Stimulated activated CD4-positive, alpha-beta T cell treated with anti-CD3 and anti-CD28 coated beads, Interleukin-15, amount 100 ng/mL, for 48 hours (primary cell): Measurements from ENCODE around the gene ERVV-1.
A peak's percentile ranks its signal among the peaks of the same experiment; 100 is the strongest.
"Not testable (repeated sequence)": the region's sequence is repeated elsewhere in the genome, so short reads cannot be mapped to it uniquely, and the experiment has no call there.

ENCODE experiments used
- DNase-seq, 2 donors: peaks; one replicate each; pipeline ENCODE4 v3.0.0-alpha.2; 2020; ENCODE audit warnings: low read depth in 2 of 2

The ERVV-1 gene, protein sequence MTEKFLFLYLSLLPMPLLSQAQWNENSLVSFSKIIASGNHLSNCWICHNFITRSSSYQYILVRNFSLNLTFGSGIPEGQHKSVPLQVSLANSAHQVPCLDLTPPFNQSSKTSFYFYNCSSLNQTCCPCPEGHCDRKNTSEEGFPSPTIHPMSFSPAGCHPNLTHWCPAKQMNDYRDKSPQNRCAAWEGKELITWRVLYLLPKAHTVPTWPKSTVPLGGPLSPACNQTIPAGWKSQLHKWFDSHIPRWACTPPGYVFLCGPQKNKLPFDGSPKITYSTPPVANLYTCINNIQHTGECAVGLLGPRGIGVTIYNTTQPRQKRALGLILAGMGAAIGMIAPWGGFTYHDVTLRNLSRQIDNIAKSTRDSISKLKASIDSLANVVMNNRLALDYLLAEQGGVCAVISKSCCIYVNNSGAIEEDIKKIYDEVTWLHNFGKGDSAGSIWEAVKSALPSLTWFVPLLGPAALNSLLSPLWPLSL

DNA sequence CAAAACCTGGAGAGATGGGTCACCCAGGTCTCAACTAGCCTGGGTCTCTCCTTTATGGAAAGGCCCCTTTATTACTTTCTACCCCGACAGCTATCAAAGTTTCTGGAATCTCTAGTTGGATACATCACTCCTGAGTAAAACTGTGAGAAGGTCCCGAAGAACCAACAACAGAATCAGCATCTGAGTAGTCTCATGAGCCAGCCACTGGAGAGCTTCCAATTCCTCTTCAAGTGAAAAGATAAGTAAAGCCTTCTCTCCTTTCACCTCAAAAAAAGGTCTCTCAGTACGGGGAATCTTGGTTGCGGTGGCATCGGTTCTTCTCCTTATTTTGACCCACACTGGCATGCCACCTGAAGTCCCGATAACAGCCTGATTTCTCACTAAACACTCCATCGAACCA is at the start of gene ERVV-1:
Gene ERVV-1 (plus strand): TSS at position 301 of the 400 bp plus-strand sequence. CDS start 170 bp downstream, outside the sequence.
- DNase-seq = no peak

DNA sequence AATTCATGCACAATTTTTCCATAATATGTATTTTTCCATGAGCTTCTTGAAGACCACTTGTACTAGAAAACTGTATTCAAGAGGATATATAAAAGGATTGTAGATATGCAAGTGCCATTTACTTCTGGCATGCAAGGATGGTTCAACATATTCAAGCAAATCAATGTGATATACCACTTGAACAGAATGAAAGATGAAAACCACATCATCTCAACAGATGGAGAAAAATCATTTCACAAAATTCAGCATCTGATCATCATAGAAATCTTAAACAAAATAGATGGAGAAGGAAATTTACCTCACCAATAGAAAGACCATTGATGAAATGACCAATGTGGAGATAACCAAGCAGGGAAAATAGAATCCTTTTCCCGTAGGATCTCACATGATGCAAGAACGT is 45.9 kb upstream of the ERVV-1 start:
- DNase-seq = no peak

DNA sequence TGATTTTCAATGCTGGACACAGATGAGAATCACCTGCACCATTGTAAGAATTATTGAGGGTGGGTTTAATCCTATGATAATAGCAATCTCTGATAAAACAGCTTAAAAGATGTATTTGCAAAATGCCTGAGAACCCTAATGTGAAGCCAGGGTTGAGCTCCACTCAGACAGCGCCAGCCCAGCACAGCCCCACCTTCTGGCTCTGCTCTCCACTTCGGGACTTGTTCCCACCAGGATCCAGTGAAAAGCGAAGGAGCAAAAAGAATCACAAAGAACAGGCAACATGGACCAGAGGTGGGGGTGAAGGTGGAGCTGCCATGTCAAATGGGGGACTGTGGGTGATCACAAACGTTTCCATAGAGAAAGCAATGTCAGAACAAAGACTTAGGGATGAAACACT is 32.4 kb upstream of the ERVV-1 start:
- no peak for DNase-seq

DNA sequence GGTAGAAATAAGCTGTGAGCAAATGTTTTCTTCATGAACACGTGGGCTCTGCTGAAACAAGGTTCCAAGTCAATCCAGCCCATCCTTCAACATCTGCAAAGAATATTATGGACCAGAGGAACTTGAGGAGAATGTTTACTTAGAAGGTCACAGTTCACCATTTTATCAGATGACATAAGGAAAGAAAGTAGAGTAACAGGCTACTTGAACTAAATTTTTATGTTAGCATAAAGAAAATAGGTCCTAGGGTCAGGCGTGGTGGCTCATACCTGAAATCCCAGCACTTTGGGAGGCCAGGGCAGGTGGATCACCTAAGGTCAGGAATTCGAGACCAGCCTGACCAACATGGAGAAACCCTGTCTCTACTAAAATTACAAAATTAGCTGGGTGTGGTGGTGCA is 30.6 kb upstream of the ERVV-1 start:
- DNase-seq = not testable (repeated sequence)

DNA sequence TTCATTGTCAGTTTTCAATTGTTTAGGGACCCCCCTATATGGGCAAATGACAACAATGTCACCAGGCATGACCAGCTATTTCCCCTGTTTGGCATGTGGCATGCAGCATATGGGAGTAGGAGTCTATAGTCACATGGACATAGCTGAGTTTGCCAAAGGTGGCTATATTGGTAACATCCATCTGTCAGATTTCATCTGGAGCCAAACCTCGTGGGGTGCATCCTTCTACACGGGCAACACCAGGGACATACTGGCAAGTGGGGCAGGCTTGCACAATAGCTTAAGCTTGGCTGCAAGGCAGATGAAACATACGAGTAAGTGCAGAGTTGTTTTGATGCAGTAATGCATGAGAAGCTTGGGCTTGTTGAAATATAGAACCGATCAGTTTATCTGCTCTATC is 26.5 kb upstream of the ERVV-1 start:
- no peak for DNase-seq

DNA sequence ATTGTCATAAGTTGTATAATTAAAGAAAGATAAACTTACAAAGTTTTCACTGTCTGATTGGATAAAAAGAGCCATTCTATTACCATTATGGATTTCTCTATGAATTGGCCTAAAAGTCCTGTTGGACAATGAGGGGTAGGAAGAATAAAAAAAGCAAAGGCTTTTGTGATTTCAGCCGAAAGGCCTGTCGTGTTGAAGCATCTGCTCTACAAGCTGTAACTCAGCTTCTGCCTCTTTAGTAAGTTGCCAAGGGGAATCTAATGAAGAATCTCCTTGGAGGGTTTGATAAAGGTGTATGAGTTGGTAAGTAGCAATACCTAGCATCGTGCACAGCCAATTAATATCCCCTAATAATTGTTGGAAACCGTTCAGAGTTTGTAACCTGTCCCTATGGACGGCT is 25.2 kb upstream of the ERVV-1 start:
- no peak for DNase-seq

DNA sequence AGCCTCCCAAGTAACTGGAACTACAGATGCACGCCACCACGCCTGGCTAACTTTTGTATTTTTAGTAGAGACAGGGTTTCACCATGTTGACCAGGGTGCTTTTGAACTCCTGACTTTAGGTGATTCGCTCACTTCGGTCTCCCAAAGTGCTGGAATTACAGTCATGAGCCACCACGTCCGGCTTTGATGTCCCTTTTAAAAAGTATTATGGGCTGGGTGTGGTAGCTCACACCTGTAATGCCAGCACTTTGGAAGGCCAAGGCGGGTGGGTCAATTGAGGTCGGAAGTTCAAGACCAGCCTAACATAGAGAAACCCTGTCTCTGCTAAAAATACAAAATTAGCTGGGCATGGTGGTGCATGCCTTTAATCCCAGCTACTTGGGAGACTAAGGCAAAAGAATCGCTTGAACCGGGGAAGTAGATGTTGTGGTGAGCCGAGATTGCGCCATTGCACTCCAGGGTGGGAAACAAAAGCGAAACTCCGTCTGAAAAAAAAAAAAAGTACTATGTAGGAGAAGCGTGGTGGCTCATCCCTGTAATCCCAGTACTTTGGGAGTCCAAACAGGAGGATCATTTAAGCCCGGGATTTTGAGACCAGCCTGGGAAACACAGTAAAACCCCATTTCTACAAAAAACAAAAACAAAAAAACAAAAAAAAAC is 22.8 kb upstream of the ERVV-1 start:
- no peak for DNase-seq

DNA sequence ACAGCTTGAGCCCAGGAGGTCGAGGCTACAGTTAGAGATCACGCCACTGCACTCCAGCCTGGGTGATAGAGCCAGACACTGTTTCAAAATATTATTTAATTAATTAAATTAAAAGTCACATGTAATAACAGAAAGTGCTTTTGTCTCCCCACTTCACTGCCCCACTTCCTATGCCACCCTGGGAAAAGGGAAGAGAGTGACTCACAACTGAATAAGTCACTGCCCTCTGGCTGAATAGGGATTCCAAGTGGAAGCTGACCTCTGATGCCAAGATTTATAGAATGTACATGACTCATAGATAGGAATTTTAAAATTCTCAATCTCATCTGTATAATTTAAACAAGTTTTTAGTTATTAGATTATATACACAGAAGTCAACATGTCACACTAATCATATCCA is 22.2 kb upstream of the ERVV-1 start:
- DNase-seq = no peak

DNA sequence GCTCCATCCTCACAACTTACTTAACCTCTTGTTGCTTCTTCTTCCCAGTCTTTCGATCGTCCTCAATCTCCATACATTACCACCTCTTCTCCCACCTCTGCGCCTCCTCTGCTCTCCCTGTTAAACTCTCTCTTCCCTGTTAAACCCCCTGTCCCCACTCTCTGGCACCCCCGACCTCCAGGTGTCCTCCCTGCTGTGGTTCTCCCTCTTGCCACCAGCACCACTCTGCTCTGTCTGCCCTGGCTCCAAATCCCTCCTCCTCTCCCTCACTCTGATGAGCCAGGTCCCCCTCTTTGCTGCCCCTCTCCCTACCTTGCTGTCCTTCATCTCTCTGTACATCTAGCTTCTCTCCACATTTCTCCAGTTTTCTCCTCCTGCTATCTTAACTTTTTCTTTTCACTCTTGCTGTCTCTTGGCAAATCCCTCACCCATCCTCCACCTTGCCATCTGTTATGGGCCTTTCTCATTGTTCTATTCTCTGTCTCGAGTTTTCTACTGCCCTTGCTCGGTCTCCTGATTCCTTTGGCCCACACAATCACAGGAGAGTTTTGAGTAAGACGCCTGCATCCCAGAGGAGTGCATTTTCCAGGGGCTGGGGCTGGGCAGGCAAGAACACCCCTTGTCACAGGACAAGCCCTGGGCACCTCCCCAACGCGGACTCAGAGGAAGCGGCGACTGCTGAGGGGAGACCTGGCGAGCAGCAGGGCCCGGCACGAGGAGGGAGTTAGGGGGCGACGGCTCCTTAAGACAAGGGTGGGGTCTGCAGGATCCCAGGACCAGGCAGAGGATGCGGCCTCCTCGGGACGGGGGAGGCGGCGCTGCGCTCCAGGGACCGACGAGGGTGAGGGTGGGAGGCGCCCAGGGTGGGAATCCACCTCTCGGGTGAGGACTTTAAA is 21.4 kb upstream of the ERVV-1 start:
- no peak for DNase-seq

DNA sequence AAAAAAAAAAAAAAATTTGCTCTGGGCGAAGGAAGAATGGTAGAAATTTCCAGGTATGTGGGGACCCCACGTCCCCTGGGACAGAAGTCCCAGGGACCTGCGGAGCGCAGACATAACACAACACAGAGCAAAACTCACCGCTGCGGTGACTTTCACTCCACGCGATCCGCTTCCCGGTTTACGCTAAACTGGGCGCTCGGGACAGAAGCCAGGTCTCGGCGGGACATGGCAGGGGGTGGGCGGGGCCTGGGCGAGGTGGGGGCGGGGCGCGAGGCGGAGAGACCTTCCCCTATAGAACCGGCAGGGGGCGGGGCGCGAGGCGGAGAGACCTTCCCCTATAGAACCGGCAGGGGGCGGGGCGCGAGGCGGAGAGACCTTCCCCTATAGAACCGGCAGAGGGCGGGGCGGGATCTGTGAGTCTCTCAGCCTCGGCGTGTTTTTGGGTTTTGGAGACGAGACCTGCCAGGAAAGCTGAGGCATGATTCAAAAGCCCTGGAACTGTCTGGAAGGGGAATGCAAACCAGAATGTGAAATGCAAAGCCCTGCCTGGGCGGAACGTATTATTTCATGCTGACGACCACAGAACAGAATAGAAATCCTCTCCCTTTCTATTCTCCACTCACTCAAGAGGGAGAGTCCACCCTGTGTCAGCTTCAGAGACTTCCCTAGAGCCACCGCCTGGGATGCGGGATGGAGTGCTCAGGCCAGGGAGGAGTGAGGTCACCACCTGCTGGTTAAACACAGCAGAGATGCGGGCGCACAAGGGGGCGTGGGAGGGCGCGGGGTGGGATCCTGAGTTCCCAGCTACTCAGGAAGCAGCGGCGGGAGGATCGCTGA is 20.2 kb upstream of the ERVV-1 start:
- peak; percentile 66 to 68 for DNase-seq

DNA sequence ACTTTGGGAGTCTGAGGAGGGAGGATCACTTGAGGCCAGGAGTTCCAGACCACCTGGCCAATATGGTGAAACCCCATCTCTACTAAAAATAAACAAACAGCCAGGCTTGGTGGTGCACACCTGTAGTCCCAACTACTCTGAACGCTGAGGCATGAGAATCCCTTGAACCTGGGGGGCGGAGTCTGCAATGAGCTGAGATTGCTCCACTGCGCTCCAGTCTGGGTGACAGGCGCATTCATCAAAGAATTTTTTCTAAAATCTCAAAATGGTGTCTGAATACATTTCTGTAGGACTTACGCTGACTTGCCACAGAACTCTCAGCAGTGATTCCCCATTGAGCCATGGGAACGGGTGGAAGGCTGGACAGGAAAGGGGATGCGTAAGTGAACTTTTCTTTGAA is 18.0 kb upstream of the ERVV-1 start:
- DNase-seq = no peak

DNA sequence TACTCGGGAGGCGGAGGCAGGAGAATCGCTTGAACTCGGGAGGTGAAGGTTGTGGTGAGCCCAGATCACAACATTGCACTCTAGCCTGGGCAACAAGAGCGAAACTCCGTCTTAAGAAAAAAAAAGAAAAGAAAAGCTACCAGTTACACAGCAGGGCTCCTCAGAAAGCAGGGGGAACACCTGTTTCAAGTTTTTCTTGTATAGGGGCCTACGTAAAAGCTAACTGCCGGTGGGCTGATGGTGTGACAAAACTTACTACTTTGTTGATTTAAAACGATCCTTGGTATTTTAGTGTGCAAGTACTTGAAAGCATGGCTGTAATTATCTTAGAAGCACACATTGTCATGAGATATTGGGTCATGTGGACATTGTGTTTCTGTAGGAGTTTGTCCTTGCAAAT is 15.7 kb upstream of the ERVV-1 start:
- no peak for DNase-seq

DNA sequence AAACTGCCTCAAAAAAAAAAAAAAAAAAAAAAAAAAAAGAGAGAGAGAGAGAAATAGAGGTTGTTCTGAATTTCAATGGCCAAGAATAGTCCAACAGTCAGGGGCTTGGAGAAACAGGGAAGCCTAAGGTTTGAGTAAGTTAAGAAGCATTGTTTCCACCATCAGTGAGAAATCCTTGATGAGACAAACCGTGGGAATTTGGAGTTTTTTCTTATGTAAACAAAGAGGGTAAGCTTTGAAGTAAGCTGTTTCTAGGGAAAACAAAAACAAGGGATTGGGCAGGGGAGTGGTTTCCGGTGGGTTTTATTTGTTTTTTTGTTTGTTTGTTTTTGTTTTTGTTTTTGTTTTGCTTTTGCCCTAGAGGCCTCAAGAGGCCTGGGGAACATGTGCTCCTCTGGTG is 11.2 kb upstream of the ERVV-1 start:
- no peak for DNase-seq

DNA sequence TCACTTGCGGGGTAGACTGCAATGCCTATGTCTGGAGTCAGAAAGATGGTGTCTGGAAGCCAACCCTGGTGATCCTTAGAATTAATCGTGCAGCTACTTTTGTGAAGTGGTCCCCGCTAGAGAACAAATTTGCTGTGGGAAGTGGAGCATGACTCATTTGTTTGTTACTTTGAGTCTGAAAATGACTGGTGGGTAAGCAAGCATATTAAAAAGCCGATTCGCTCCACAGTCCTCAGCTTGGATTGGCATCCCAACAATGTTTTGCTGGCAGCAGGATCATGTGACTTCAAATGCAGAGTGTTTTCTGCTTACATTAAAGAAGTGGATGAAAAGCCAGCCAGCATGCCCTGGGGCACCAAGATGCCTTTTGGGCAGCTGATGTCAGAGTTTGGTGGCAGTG is 9.5 kb upstream of the ERVV-1 start:
- DNase-seq = no peak

DNA sequence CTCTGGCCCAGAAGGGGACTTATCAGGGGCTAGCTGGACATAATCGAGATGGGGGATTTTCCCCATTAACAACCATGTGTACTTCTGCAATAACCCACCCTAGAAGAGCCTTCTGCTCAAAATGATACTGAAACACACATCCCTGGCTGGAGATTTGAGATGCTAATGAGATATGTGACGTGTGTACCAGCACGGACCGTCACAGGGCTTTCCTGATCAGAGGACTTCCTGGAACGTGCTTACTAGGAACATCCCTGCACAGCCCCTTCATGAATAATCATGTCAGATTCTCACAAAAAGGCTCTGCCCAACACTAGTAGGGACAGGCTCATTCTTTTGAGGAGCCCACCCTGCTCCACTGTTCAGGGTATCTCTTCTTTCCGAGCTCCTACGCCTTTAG is 6.5 kb upstream of the ERVV-1 start:
- DNase-seq = no peak

DNA sequence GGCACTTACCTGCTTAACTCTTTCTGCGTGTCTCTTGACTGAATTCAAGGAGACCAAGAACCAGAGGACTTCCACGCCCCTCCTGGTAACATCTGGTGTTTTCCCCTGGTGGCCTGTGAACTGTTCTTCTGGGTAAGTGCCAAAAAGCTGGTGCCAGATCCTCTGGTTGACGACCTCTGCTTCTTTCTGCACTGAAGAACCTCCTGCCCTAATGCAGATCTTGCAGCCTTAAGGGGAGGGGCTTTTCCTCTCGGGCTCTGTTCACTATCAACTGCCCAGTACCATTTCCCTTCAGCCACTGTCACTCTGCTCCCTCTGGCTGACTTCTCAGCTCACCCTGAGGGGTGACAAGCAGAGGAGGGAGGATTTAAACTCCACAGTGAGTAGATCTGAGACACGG is 6.1 kb upstream of the ERVV-1 start:
- DNase-seq = no peak

DNA sequence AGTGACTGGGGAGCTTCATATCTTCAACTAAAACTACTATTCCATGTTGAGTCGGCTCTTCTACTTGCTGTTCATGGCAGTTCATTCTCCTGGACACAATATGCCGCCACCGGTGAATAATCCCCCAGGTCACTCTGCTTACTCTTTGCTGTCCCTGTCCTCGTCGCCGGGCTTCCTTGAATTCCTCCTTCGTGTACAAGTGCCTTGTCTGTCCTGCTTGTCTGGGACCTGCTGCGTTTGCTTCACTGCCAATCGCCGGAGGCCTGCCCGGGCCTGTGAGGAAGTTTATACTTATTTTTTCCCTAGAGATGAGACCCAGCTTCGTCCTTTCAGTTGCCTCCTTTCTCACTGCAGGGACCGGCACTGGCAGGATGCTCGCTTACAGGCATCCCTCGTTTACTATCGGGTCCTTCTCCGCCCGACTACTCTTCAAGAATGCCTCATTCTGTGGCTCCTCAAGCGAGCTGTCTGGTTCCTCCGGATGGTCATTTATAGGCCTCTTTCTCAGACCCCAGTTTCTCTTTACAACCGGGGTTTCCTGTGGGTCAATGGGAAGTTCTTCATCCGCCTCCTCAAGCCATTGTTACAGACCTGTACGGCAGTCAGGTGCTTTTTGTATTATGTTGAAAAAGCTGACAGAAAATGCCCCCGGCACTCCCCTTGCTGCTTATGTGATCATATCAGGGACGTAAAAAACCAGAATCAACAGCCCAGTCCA is 5.5 kb upstream of the ERVV-1 start:
- DNase-seq = no peak

DNA sequence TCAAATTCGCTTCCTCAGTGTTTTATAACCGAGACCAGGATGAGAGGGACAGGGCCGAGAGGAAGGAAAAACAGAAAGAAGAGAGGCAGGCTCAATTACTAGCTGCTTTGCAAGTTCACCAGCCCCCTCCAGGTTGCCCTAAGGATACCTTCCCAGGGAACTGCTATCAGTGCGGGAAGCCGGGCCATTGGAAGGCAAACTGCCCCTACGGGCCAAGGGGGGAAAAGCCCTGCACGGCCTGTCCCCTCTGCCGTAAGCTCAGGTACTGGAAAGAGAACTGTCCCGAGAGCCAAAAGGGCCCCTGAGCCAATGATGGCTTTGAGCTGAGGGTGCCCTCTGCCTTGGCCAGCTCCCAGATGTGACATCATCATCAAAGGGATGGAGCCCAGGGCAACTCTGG is 3.2 kb upstream of the ERVV-1 start:
- DNase-seq = no peak

DNA sequence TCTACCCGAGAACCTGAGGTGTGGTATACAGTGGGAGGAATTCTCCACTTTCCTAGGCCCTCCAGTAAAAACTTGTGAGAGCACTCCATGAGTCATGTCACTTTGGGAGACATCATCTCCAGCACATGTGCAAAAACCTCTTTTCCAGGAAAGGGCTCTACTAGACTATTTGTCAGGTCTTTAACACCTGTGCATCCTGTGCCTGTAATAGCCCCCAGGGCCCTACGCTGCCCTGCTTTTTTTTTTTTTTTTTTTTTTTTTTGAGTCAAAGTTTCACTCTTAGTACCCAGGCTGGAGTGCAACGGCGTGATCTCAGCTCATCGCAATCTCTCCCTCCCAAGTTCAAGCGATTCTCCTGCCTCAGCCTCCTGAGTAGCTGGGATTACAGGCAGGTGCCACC is 1.7 kb upstream of the ERVV-1 start:
- DNase-seq = no peak

DNA sequence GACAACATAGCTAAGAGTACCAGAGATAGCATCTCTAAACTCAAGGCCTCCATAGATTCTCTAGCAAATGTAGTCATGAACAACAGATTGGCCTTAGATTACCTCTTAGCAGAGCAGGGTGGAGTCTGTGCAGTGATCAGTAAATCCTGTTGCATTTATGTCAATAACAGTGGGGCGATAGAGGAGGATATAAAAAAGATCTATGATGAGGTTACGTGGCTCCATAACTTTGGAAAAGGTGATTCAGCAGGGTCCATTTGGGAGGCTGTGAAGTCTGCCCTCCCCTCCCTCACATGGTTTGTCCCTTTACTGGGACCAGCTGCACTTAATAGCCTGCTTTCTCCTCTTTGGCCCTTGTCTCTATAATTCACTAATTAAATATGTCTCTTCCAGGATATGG is 1.4 kb downstream of the ERVV-1 start:
- no peak for DNase-seq

DNA sequence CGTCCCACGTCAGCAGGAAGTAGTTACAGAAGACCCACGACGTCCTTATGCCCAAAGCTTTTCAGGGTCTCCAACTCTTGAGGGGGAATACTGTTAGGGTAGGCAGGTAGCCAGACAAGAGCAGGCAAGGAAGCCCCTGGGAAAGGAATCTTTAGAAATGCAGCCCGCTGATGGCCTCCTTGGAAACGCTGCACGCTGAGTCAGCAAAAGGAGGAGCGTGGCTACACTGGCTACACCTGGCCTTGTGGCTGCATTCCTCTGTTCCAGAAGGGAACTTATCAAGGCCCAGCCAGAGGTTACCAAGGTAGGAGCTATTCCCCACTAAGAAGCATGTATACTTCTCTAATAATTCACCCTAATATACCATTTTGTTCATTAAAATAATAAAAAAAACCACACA is 2.0 kb downstream of the ERVV-1 start:
- DNase-seq = no peak
